Neural progenitor cell (in vitro differentiated cells): Measurements from ENCODE around the gene HERC3.

Source experiments
- CTCF ChIP-seq: fragments of 200-600 bp; sonication (generic); IDR thresholded peaks from 2 replicates; pipeline ENCODE4 v1.5.1; 2017; ENCODE audit warnings: antibody characterized with exemption, mild to moderate bottlenecking
- EZH2 ChIP-seq: fragments of 200-600 bp; sonication (generic); IDR thresholded peaks from 2 replicates; pipeline ENCODE4 v1.6.1; 2017; ENCODE audit warnings: antibody characterized with exemption, mild to moderate bottlenecking, moderate library complexity
- EZH2phosphoT487 ChIP-seq: fragments of 200-600 bp; sonication (generic); IDR thresholded peaks from 2 replicates; pipeline ENCODE4 v1.6.1; 2017; ENCODE audit warnings: antibody characterized with exemption

GRCh38 chr4:88619971-88620370, 27.7 kb downstream of the HERC3 start:
- TF ChIP-seq EZH2phosphoT487 (no peak), EZH2 (no peak), CTCF (no peak)
